Spleen (tissue), 11 donors: ENCODE measurements around the gene PPP6R3. TPM values are rescaled to one million over a fixed set of nuclear protein-coding genes. Genes with fewer than 3 reads are reported as not detected.
"Not testable (repeated sequence)": the region's sequence is repeated elsewhere in the genome, so short reads cannot be mapped to it uniquely, and the experiment has no call there.

Source experiments
- DNase-seq: peaks from one replicate; pipeline ENCODE4 v3.0.0-alpha.2; 2020
- H3K27ac ChIP-seq, 8 donors: fragments of 200-600 bp; sonication (generic) in 7 of 8; 1 replicate in 4 of 8; 2 replicates in 4 of 8; pipeline versions ENCODE4 v1.5.0 to v1.8.0; 2016 to 2021; ENCODE audit warnings: inconsistent platforms in 4 of 8, mild to moderate bottlenecking in 4 of 8, moderate library complexity in 1 of 8
- H3K27me3 ChIP-seq, 7 donors: fragments of 200-600 bp; sonication (generic) in 6 of 7; replicated peaks in 1 of 7; 1 replicate in 4 of 7; 2 replicates in 3 of 7; pipeline versions ENCODE4 v1.5.0 to v1.8.0; 2016 to 2021; ENCODE audit warnings: inconsistent platforms in 3 of 7, mild to moderate bottlenecking in 1 of 7
- H3K36me3 ChIP-seq, 6 donors: fragments of 200-600 bp; sonication (generic) in 5 of 6; 1 replicate in 4 of 6; 2 replicates in 2 of 6; pipeline versions ENCODE4 v1.5.0 to v1.8.0; 2016 to 2021; ENCODE audit warnings: inconsistent platforms in 2 of 6
- H3K4me1 ChIP-seq, 6 donors: fragments of 200-600 bp; sonication (generic) in 5 of 6; 1 replicate in 3 of 6; 2 replicates in 3 of 6; pipeline versions ENCODE4 v1.5.0 to v1.8.0; 2016 to 2021; ENCODE audit warnings: inconsistent platforms in 3 of 6
- H3K4me3 ChIP-seq, 8 donors: fragments of 200-600 bp; sonication (generic) in 7 of 8; 1 replicate in 4 of 8; 2 replicates in 4 of 8; pipeline versions ENCODE4 v1.5.0 to v1.8.0; 2016 to 2021; ENCODE audit warnings: inconsistent platforms in 4 of 8, mild to moderate bottlenecking in 4 of 8, moderate library complexity in 2 of 8
- H3K9me3 ChIP-seq, 8 donors: fragments of 200-600 bp; sonication (generic) in 7 of 8; 1 replicate in 4 of 8; 2 replicates in 4 of 8; pipeline versions ENCODE4 v1.5.0 to v1.8.0; 2016 to 2021; ENCODE audit warnings: inconsistent platforms in 4 of 8
- POLR2A ChIP-seq, 3 donors: fragments of 450-650 bp; IDR thresholded peaks; one replicate each; pipeline ENCODE4 v1.5.1; 2017; ENCODE audit warnings: antibody characterized with exemption in 3 of 3, mild to moderate bottlenecking in 1 of 3
- POLR2AphosphoS5 ChIP-seq, 3 donors: sonication (generic); formaldehyde crosslinking; IDR thresholded peaks; one replicate each; pipeline ENCODE4 v1.5.1; 2017; ENCODE audit warnings: antibody characterized with exemption in 3 of 3
- WGBS, 5 donors: extraction: QIAGEN DNeasy Blood & Tissue Kit in 3 of 5; methylation state at CpG; one replicate each; pipeline versions ENCODE4 v1.1.5 to v1.1.7; 2013 to 2018; 5-methylcytosine and 5-hydroxymethylcytosine counted together
- intact Hi-C: fragments of 100-400 bp; cut with DNase I; formaldehyde crosslinking; loops from one replicate; pipeline ENCODE4 v1.15.0; 2023; ENCODE audit warnings: low total_unique reads
- polyA plus RNA-seq, 3 donors: library from polyadenylated mRNA; stranded (reverse); fragments of 200-250 nt; gene quantifications; one replicate each; pipeline ENCODE4 v1.2.1, GENCODE V29; 2013
- total RNA-seq, 7 donors: library from RNA; depleted of rRNA in 3 of 7; stranded (reverse); fragments of >200 nt in 3 of 7; fragmentation: NEBNext Ultra II Directional in 4 of 7; extraction: Animal tissue kit (Norgen Biotek cat#: 25700) in 4 of 7; gene quantifications; one replicate each; pipeline versions ENCODE4 v1.1.0 to v1.2.1, GENCODE V29; 2016 to 2021
- TF ChIP-seq, protein P1 (sequence below), 11 experiments: fragments of 200-600 bp in 7 of 11; fragments of 450-650 bp in 4 of 11; sonication (generic) in 4 of 11; IDR thresholded peaks in 8 of 11; conservative IDR thresholded peaks in 3 of 11; 1 replicate in 7 of 11; 2 replicates in 4 of 11; pipeline versions ENCODE4 v1.4.0 to v1.8.0; 2016 to 2021; ENCODE audit warnings: antibody characterized with exemption in 11 of 11, inconsistent platforms in 4 of 11, mild to moderate bottlenecking in 1 of 11
- donor health status: healthy with polysubstance abuse.
- donor health status: DM: no; HTN: no; CAD: no; lungs with moderate emphysema.
- donor health status: DM: no; HTN: no; CAD: no.
- donor health status: Bipolar disorder and iron deficiency.
- donor health status: healthy.
- donor health status: DM: no; HTN: no; CAD: no.
- donor health status: DM: yes; HTN: yes; CAD: no.

The PPP6R3 gene
- total and polyA plus RNA-seq, 10 donors: 23.9 to 178 (median 122) TPM

DNA sequence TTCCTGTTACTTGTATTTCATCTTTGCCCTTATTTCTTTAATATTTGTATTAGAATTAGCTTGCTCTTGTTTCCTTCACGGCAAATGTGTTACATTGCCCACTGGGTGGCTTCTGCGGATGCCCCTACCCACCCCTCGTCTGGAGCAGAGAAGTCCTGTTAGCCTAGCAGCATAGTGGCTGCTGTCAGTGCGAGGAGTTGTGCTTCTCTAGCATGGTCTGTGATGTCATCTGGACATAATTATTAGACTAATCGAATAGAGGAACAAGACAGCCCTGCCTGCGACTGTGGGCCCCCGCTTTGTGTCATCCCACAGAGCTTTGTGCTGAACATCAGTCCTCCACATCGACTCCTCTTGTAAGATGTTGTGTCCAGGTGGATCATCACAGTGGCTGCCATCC, 74.5 kb downstream of the PPP6R3 start:
- Histone ChIP-seq H3K4me1 (peaks cover 0 to 85% (median 22%) of the 10 kb centered on the region in 6 donors), H3K4me3 (no peak overlapping the region), H3K27ac (no peak overlapping the region), H3K36me3 (peaks cover 2 to 91% (median 25%) of the 10 kb centered on the region in 6 donors), H3K9me3 (no peaks in the 10 kb centered on the region), H3K27me3 (no peaks in the 10 kb centered on the region)
- intact Hi-C loops: no loop called here
- TF ChIP-seq POLR2AphosphoS5 (IDR thresholded peaks at IDR 0.05) (no peak), POLR2A (IDR thresholded peaks at IDR 0.05) (no peak)
- TF ChIP-seq, protein P1, sequence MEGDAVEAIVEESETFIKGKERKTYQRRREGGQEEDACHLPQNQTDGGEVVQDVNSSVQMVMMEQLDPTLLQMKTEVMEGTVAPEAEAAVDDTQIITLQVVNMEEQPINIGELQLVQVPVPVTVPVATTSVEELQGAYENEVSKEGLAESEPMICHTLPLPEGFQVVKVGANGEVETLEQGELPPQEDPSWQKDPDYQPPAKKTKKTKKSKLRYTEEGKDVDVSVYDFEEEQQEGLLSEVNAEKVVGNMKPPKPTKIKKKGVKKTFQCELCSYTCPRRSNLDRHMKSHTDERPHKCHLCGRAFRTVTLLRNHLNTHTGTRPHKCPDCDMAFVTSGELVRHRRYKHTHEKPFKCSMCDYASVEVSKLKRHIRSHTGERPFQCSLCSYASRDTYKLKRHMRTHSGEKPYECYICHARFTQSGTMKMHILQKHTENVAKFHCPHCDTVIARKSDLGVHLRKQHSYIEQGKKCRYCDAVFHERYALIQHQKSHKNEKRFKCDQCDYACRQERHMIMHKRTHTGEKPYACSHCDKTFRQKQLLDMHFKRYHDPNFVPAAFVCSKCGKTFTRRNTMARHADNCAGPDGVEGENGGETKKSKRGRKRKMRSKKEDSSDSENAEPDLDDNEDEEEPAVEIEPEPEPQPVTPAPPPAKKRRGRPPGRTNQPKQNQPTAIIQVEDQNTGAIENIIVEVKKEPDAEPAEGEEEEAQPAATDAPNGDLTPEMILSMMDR (IDR thresholded peaks at IDR 0.05 in 8 of 11, conservative IDR thresholded peaks at IDR 0.05 in 3 of 11): no peak
- 86 to 91% (median 88%) methylated on average over 8 of the region's 8 CpGs for WGBS, 5 donors
- DNase-seq: no peak

DNA sequence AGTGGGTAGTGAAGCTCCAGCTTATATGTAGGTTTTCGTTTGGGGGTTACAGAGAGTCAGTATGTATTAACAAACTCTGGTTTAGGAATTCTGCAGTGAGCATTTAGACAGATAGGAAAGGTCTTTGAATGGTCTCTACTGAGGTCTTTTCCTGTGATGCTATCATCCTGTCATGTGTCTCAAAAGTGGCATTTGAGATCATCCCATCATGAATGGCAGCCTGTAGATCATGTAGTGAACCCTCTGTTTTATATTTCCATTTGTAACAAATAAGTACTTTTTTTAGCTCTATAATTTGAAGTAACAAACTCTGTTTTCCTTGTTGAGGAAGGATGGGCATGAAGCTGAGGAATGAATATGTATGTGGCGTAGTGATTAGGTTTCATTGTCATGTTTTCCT, 76.2 kb downstream of the PPP6R3 start:
- Histone ChIP-seq H3K36me3 (peaks cover 2 to 91% (median 31%) of the 10 kb centered on the region in 6 donors), H3K27ac (no peak overlapping the region), H3K27me3 (no peaks in the 10 kb centered on the region), H3K9me3 (no peaks in the 10 kb centered on the region), H3K4me1 (peaks cover 0 to 85% (median 24%) of the 10 kb centered on the region in 6 donors), H3K4me3 (no peak overlapping the region)
- TF ChIP-seq POLR2AphosphoS5 (IDR thresholded peaks at IDR 0.05) (no peak), POLR2A (IDR thresholded peaks at IDR 0.05) (no peak)
- TF ChIP-seq, protein P1 (IDR thresholded peaks at IDR 0.05 in 8 of 11, conservative IDR thresholded peaks at IDR 0.05 in 3 of 11): no peak
- intact Hi-C loops: no loop called here
- 85 to 99% (median 97%) methylated on average over 2 of the region's 2 CpGs for WGBS, 5 donors
- no peak for DNase-seq

DNA sequence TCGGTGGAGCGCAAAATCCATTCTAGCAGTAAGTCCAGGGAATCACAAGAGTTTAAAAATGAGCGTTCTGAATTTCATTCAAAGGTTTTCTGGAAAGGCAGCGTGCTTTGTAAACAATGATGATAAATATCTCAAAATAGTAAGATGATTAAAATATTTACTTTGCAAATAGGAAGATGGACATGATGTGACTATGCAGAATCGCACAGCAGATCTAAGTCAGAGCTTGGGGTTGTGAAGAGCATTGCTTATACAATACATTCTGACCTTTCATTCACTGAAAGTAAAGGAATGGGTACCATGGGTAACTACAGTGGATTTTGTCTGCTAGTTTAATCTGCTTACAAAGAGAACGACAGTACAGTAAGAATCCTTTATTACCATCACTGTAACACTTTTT, 77.5 kb downstream of the PPP6R3 start:
- no peak overlapping the region for H3K4me3 ChIP-seq
- intact Hi-C loops: no loop called here
- H3K36me3 ChIP-seq: peaks cover 2 to 91% (median 32%) of the 10 kb centered on the region in 6 donors
- TF ChIP-seq POLR2AphosphoS5 (IDR thresholded peaks at IDR 0.05): no peak
- TF ChIP-seq, protein P1 (IDR thresholded peaks at IDR 0.05 in 8 of 11, conservative IDR thresholded peaks at IDR 0.05 in 3 of 11): no peak
- no peak for TF ChIP-seq POLR2A (IDR thresholded peaks at IDR 0.05)
- DNase-seq: no peak
- H3K9me3 ChIP-seq: no peaks in the 10 kb centered on the region
- no peaks in the 10 kb centered on the region for H3K27me3 ChIP-seq
- peaks cover 0 to 85% (median 25%) of the 10 kb centered on the region in 6 donors for H3K4me1 ChIP-seq
- no peak overlapping the region for H3K27ac ChIP-seq
- 82 to 98% (median 89%) methylated on average over 6 of the region's 6 CpGs for WGBS, 5 donors

DNA sequence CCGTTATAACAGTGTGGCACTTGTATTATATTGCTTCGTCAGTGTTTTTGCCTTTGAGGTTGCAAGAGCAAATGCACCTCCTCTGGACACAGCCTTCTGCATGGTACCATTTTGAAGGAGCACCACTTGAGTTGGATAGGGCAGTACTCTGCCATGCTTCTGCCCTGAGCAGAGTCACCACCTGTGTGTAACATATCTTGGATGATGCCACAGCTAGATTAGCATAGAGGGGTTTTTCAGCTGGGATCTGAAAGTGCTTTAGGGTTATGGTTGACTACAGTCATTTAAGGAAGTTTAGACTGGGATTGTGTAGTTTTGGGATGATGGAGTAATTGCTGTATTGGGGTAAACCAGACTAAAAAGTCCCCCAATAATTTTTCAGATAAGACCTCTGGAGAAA, 78.8 kb downstream of the PPP6R3 start:
- Histone ChIP-seq H3K36me3 (peaks cover 2 to 93% (median 36%) of the 10 kb centered on the region in 6 donors), H3K4me3 (no peak overlapping the region), H3K27me3 (no peaks in the 10 kb centered on the region), H3K27ac (no peak overlapping the region), H3K4me1 (peaks cover 0 to 85% (median 22%) of the 10 kb centered on the region in 6 donors), H3K9me3 (no peaks in the 10 kb centered on the region)
- intact Hi-C loops: no loop called here
- DNase-seq: no peak
- 91 to 100% (median 97%) methylated on average over 2 of the region's 2 CpGs for WGBS, 5 donors
- TF ChIP-seq, protein P1 (IDR thresholded peaks at IDR 0.05 in 8 of 11, conservative IDR thresholded peaks at IDR 0.05 in 3 of 11): no peak
- no peak for TF ChIP-seq POLR2A (IDR thresholded peaks at IDR 0.05)
- TF ChIP-seq POLR2AphosphoS5 (IDR thresholded peaks at IDR 0.05): no peak

DNA sequence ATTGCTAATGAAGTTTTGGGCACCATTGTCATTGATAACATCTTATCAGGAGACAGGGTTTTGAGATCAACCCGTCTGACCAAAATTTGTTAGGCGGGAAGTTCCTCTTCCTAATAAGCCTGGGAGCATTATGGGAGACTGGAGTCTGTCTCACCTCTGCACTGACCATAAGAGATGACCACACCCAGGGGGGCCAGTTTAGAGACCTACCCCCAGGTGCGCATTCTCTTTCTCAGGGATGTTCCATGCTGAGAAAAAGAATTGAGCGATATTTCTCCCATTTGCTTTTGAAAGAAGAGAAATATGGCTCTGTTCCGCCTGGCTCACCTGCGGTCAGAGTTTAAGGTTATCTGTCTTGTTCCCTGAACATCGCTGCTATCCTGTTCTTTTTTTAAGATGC, 80.0 kb downstream of the PPP6R3 start:
- H3K27me3 ChIP-seq, H3K27ac ChIP-seq, DNase-seq, H3K9me3 ChIP-seq, H3K4me3 ChIP-seq, intact Hi-C loops: not testable (repeated sequence)
- Histone ChIP-seq H3K4me1 (peaks cover 0 to 85% (median 16%) of the 10 kb centered on the region in 6 donors), H3K36me3 (peaks cover 2 to 97% (median 41%) of the 10 kb centered on the region in 6 donors)
- whole genome bisulfite sequencing, 5 donors: 93 to 97% (median 96%) methylated on average over 7 of the region's 7 CpGs
